ACC112 (cell line): ENCODE measurements around the gene MRRF.

ENCODE experiments used
- H2AFZ ChIP-seq: fragments of 200-600 bp; sonication (generic); one replicate; pipeline ENCODE4 v1.6.0; 2017; ENCODE audit warnings: antibody characterized with exemption, low read length; ENCODE audit not compliant: unreplicated experiment
- H3K27ac ChIP-seq: fragments of 200-600 bp; sonication (generic); 2 replicates; pipeline ENCODE4 v1.5.1; 2014; ENCODE audit warnings: low read depth, mild to moderate bottlenecking, antibody characterized with exemption, low read length, moderate library complexity
- H3K27me3 ChIP-seq: fragments of 200-600 bp; sonication (generic); 2 replicates; pipeline ENCODE4 v1.6.1; 2014; ENCODE audit warnings: mild to moderate bottlenecking, antibody characterized with exemption, low read length, moderate library complexity, mixed read lengths; ENCODE audit not compliant: insufficient read depth
- H3K36me3 ChIP-seq: fragments of 200-600 bp; sonication (generic); 2 replicates; pipeline ENCODE4 v1.6.1; 2016; ENCODE audit warnings: mild to moderate bottlenecking, antibody characterized with exemption, low read length, moderate library complexity, mixed read lengths; ENCODE audit not compliant: insufficient read depth
- H3K4me1 ChIP-seq: fragments of 200-600 bp; sonication (generic); one replicate; pipeline ENCODE4 v1.6.1; 2016; ENCODE audit warnings: low read length, mixed read lengths; ENCODE audit not compliant: insufficient read depth, unreplicated experiment, control insufficient read depth
- H3K4me3 ChIP-seq: fragments of 200-600 bp; sonication (generic); 2 replicates; pipeline ENCODE4 v1.5.1; 2014; ENCODE audit warnings: mild to moderate bottlenecking, low read depth, low read length
- H3K79me2 ChIP-seq: fragments of 200-600 bp; sonication (generic); one replicate; pipeline ENCODE4 v1.6.0; 2016; ENCODE audit warnings: low read length; ENCODE audit not compliant: control insufficient read depth, unreplicated experiment, insufficient read depth

MRRF gene

DNA sequence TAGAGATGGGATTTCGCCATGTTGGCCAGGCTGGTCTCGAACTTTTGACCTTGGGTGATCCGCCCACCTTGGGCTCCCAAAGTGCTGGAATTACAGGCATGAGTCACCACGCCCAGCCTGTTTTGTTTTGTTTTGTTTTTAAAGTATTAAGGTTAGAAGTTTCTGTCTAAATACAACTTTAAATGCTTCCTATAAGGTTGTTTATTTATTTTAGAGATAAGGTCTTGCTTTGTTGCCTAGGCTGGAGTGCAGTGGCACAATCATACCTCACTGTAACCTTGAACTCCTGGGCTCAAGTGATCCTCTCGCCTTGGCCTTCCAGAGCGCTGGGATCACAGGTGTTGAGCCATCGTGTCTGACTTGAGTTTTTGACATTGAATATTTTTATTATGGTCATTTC, 11.4 kb downstream of the MRRF start:
- H3K4me1 ChIP-seq = no peaks in the 10 kb centered on the region
- H3K36me3 ChIP-seq = peaks cover 62% of the 10 kb centered on the region
- no peaks in the 10 kb centered on the region for H3K27me3 ChIP-seq
- H3K27ac ChIP-seq = no peak overlapping the region
- H2AFZ ChIP-seq = no peak overlapping the region
- H3K4me3 ChIP-seq = no peak overlapping the region
- H3K79me2 ChIP-seq = peaks cover 40% of the 10 kb centered on the region

- H3K36me3 ChIP-seq = peaks cover 61% of the 10 kb centered on the region
- no peak overlapping the region for H3K4me3 ChIP-seq
- H3K4me1 ChIP-seq = no peaks in the 10 kb centered on the region
- H3K79me2 ChIP-seq = peaks cover 44% of the 10 kb centered on the region
- H3K27me3 ChIP-seq = no peaks in the 10 kb centered on the region
- no peak overlapping the region for H2AFZ ChIP-seq
- no peak overlapping the region for H3K27ac ChIP-seq
Measured at GRCh38 chr9:122277285-122277897, 12.7 kb downstream of the MRRF start.

DNA sequence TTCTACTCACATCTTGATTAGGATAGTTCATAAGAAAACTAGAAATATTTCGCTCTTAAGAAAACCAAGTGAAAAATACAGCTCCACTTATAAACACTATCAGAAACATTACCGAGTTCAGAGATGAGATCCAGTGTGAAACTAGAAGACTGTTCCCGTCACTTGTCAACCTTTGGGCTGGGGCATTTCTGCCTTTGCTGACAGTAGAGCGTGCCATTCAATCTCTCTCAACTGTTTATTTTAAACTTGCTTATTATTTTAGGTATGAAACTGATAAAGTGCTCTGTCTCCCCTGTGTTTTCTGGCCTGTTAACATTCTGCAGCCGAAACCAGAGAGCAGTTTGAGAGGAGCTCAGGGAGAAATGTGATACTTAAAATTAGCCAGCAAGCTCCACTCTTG, 16.7 kb downstream of the MRRF start:
- Histone ChIP-seq H3K4me3 (no peak overlapping the region), H3K4me1 (no peaks in the 10 kb centered on the region), H3K79me2 (peaks cover 21% of the 10 kb centered on the region), H3K27ac (no peak overlapping the region), H3K36me3 (peaks cover 38% of the 10 kb centered on the region), H2AFZ (no peak overlapping the region), H3K27me3 (no peaks in the 10 kb centered on the region)

- Histone ChIP-seq H3K4me3 (no peak overlapping the region), H3K27ac (no peak overlapping the region), H2AFZ (no peak overlapping the region), H3K36me3 (peaks cover 8% of the 10 kb centered on the region), H3K27me3 (no peaks in the 10 kb centered on the region), H3K79me2 (peaks cover 3% of the 10 kb centered on the region), H3K4me1 (no peaks in the 10 kb centered on the region)
Measured at GRCh38 chr9:122286764-122287163, 22.1 kb downstream of the MRRF start.

- H3K4me3 ChIP-seq = no peak overlapping the region
- H2AFZ ChIP-seq = no peak overlapping the region
- no peaks in the 10 kb centered on the region for H3K27me3 ChIP-seq
- H3K36me3 ChIP-seq = peaks cover 8% of the 10 kb centered on the region
- H3K79me2 ChIP-seq = peaks cover under 1% of the 10 kb centered on the region
- H3K27ac ChIP-seq = no peak overlapping the region
- H3K4me1 ChIP-seq = no peaks in the 10 kb centered on the region
Measured at GRCh38 chr9:122287214-122287720, 22.6 kb downstream of the MRRF start.

GRCh38 chr9:122291458-122291857, 26.8 kb downstream of the MRRF start:
- Histone ChIP-seq H2AFZ (no peak overlapping the region), H3K36me3 (peaks cover 13% of the 10 kb centered on the region)

DNA sequence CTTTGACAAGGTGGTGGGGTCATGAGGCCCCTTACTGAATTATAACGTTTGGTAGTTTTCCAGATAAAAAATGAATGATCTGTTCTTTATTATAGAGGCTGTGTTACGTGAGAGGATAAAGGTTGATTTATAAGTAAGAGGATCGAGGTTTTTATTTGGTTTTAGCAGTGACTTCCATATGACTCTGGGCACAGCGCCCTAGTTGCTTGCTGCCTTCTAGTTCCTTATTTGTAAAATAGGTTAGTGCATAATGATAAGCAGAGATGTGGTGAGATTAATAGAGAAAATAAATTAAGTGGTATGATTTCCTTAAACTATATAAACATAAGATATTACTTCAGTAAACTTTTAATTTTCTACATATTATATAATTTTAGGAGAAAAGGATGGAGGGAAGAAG, 29.8 kb downstream of the MRRF start:
- H3K79me2 ChIP-seq = peaks cover 3% of the 10 kb centered on the region
- no peak overlapping the region for H3K4me3 ChIP-seq
- peaks cover 20% of the 10 kb centered on the region for H3K36me3 ChIP-seq
- no peaks in the 10 kb centered on the region for H3K27me3 ChIP-seq
- no peak overlapping the region for H3K27ac ChIP-seq
- no peak overlapping the region for H2AFZ ChIP-seq
- H3K4me1 ChIP-seq = no peaks in the 10 kb centered on the region

More at GRCh38 chr9:122291458-122291857, 26.8 kb downstream of the MRRF start:
- Histone ChIP-seq H3K4me3 (no peak overlapping the region), H3K79me2 (peaks cover 3% of the 10 kb centered on the region), H3K27me3 (no peaks in the 10 kb centered on the region), H3K27ac (no peak overlapping the region), H3K4me1 (no peaks in the 10 kb centered on the region)

DNA sequence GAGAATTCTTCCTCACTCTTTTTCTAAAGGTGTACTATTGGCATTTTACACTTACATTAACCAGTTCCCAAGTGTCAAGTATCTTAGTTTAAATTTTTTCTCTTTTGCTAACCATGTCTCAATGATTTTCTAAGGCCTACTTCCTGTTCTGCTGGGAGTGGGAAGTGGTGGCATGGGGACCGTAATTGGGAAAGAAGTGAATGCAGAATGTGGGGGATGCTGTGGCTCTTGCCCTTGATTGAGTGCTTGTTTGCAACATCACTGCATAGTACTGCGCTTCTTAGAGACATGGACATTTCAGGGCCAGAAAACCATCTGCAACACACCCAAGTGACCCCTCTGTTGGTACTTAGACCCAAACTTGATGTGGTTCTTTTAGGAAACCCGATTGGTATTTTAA, 32.8 kb downstream of the MRRF start:
- peaks cover 4% of the 10 kb centered on the region for H3K4me1 ChIP-seq
- peaks cover 27% of the 10 kb centered on the region for H3K36me3 ChIP-seq
- H3K79me2 ChIP-seq = peaks cover 3% of the 10 kb centered on the region
- H3K4me3 ChIP-seq = no peak overlapping the region
- no peak overlapping the region for H2AFZ ChIP-seq
- H3K27ac ChIP-seq = no peak overlapping the region
- H3K27me3 ChIP-seq = no peaks in the 10 kb centered on the region

GRCh38 chr9:122302237-122303093, 37.8 kb downstream of the MRRF start:
- peaks cover 37% of the 10 kb centered on the region for H3K36me3 ChIP-seq
- no peak overlapping the region for H2AFZ ChIP-seq
- H3K79me2 ChIP-seq = peaks cover 5% of the 10 kb centered on the region
- H3K27ac ChIP-seq = no peak overlapping the region
- no peaks in the 10 kb centered on the region for H3K27me3 ChIP-seq
- peaks cover 23% of the 10 kb centered on the region for H3K4me1 ChIP-seq
- no peak overlapping the region for H3K4me3 ChIP-seq

DNA sequence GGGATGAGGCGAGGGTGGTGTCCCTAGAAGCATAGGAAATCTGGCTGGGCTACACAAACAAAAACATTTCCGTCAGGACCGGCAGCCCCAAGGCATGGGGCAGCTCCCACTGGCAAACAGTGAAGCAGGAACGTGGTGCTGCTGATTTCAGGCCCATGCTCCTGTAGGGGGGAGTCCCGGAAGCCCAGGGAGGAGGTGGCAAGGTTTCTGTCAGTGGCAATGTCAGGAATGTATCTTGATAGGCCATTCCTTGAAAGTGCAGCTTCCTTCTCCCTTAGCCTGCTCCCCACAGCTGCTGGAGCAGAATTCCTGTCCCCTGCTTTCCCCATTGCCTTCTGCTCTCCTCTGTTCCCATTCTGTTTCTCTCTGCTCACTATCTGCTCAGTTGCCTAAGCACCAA, 42.4 kb downstream of the MRRF start:
- Histone ChIP-seq H3K27me3 (no peaks in the 10 kb centered on the region), H3K79me2 (peaks cover 5% of the 10 kb centered on the region), H3K27ac (no peak overlapping the region), H3K36me3 (peaks cover 27% of the 10 kb centered on the region), H3K4me1 (peaks cover 23% of the 10 kb centered on the region), H3K4me3 (no peak overlapping the region), H2AFZ (no peak overlapping the region)

- Histone ChIP-seq H3K36me3 (peaks cover 20% of the 10 kb centered on the region), H2AFZ (no peak overlapping the region), H3K4me3 (no peak overlapping the region), H3K27ac (no peak overlapping the region), H3K79me2 (peaks cover 5% of the 10 kb centered on the region), H3K27me3 (no peaks in the 10 kb centered on the region), H3K4me1 (peaks cover 15% of the 10 kb centered on the region)
Measured at GRCh38 chr9:122307925-122308324, 43.2 kb downstream of the MRRF start.
